Fibroblast of lung (primary cell): ENCODE measurements around the gene SELENOW.

ENCODE experiments used
- EZH2 ChIP-seq: IDR thresholded peaks from 2 replicates; pipeline ENCODE4 v1.5.1; 2012; ENCODE audit warnings: low read length, control low read depth, mild to moderate bottlenecking; ENCODE audit errors: missing control alignments
- TF ChIP-seq, protein P1 (sequence below), 2 donors: IDR thresholded peaks in 1 of 2; conservative IDR thresholded peaks in 1 of 2; 1 replicate in 1 of 2; 2 replicates in 1 of 2; pipeline ENCODE4 v1.5.1; 2011 to 2012; ENCODE audit warnings: low read length in 2 of 2, control low read depth in 1 of 2, inconsistent platforms in 1 of 2, low read depth in 1 of 2, mild to moderate bottlenecking in 1 of 2

DNA sequence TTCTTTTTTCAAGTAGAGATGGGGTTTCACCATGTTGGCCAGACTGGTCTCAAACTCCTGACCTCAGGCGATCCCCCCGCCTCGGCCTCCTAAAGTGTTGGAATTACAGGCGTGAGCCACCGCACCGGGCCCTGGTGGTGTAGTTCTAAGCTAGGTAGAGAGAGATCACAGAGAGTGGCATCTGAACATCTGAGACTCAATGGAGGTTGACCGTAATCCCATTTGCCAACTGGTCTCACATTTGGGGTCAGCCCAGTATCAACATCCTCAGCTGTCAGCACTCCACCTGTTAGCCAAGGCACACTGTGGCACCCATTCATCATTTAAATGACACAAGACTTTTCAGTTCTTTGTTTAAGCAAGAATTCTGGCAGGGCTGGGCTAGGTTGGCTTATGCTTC lies 8.1 kb downstream of the SELENOW start:
- TF ChIP-seq, protein P1, sequence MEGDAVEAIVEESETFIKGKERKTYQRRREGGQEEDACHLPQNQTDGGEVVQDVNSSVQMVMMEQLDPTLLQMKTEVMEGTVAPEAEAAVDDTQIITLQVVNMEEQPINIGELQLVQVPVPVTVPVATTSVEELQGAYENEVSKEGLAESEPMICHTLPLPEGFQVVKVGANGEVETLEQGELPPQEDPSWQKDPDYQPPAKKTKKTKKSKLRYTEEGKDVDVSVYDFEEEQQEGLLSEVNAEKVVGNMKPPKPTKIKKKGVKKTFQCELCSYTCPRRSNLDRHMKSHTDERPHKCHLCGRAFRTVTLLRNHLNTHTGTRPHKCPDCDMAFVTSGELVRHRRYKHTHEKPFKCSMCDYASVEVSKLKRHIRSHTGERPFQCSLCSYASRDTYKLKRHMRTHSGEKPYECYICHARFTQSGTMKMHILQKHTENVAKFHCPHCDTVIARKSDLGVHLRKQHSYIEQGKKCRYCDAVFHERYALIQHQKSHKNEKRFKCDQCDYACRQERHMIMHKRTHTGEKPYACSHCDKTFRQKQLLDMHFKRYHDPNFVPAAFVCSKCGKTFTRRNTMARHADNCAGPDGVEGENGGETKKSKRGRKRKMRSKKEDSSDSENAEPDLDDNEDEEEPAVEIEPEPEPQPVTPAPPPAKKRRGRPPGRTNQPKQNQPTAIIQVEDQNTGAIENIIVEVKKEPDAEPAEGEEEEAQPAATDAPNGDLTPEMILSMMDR (conservative IDR thresholded peaks at IDR 0.05 in 1 of 2, IDR thresholded peaks at IDR 0.05 in 1 of 2; ENCODE audit: low read depth in 1 of 2, low read length in 2 of 2): no peak
- no peak for TF ChIP-seq EZH2
